Prostate gland (tissue), 2 donors: Measurements from ENCODE around the gene PKP4. TPM values are rescaled to one million over a fixed set of nuclear protein-coding genes. Genes with fewer than 3 reads are reported as not detected.
"Not testable (repeated sequence)": the region's sequence is repeated elsewhere in the genome, so short reads cannot be mapped to it uniquely, and the experiment has no call there.

Source experiments
- DNase-seq: peaks from one replicate; pipeline ENCODE4 v3.0.0-alpha.2; 2019; ENCODE audit warnings: low spot score
- H3K27ac ChIP-seq, 2 donors: fragments of 200-600 bp; sonication (generic); 2 replicates each; pipeline ENCODE4 v1.5.1; 2017 to 2019
- H3K27me3 ChIP-seq: fragments of 200-600 bp; sonication (generic); replicated peaks from 2 replicates; pipeline ENCODE4 v1.5.1; 2019; ENCODE audit not compliant: insufficient read depth
- H3K36me3 ChIP-seq, 2 donors: fragments of 200-600 bp; sonication (generic); 1 replicate in 1 of 2; 2 replicates in 1 of 2; pipeline versions ENCODE4 v1.5.1 to v1.8.1; 2017 to 2019
- H3K4me1 ChIP-seq: fragments of 200-600 bp; sonication (generic); replicated peaks from 2 replicates; pipeline ENCODE4 v1.5.1; 2019
- H3K4me3 ChIP-seq, 2 donors: fragments of 200-600 bp; sonication (generic); 2 replicates each; pipeline ENCODE4 v1.5.1; 2017 to 2019
- H3K9me3 ChIP-seq: fragments of 200-600 bp; sonication (generic); 2 replicates; pipeline ENCODE4 v1.5.1; 2017
- CTCF ChIP-seq, 4 experiments: fragments of 200-600 bp in 2 of 4; fragments of 450-650 bp in 2 of 4; sonication (generic) in 2 of 4; IDR thresholded peaks; 1 replicate in 3 of 4; 2 replicates in 1 of 4; pipeline ENCODE4 v1.5.1; 2016 to 2019; ENCODE audit warnings: antibody characterized with exemption in 4 of 4, mild to moderate bottlenecking in 2 of 4, moderate library complexity in 2 of 4
- POLR2A ChIP-seq: fragments of 450-650 bp; IDR thresholded peaks from one replicate; pipeline ENCODE4 v1.6.1; 2016; ENCODE audit warnings: antibody characterized with exemption, mild to moderate bottlenecking
- POLR2AphosphoS5 ChIP-seq: sonication (generic); formaldehyde crosslinking; IDR thresholded peaks from one replicate; pipeline ENCODE4 v1.6.1; 2017; ENCODE audit warnings: antibody characterized with exemption
- WGBS: methylation state at CpG from one replicate; pipeline ENCODE4 v1.1.5; 2018; 5-methylcytosine and 5-hydroxymethylcytosine counted together
- intact Hi-C: fragments of 100-400 bp; cut with DNase I; formaldehyde crosslinking; loops from one replicate; pipeline ENCODE4 v1.14.2; 2022
- total RNA-seq, 2 donors: library from RNA; depleted of rRNA; stranded (reverse); fragments of >200 nt; gene quantifications; one replicate each; pipeline ENCODE4 v1.1.0, GENCODE V29; 2016

The PKP4 gene
- total RNA-seq, 2 donors from 2014 or later = 49.0 to 57.9 TPM

GRCh38 chr2:158412206-158412605, 44.5 kb upstream of the PKP4 start:
- H3K4me1 ChIP-seq = no peaks in the 10 kb centered on the region
- intact Hi-C loops = no loop called here
- no peaks in the 10 kb centered on the region for H3K27me3 ChIP-seq
- TF ChIP-seq POLR2AphosphoS5 = no peak
- no peak for TF ChIP-seq POLR2A
- TF ChIP-seq CTCF (IDR thresholded peaks at IDR 0.05) = no peak
- no peaks in the 10 kb centered on the region for H3K9me3 ChIP-seq
- no peak overlapping the region for H3K4me3 ChIP-seq
- no peaks in the 10 kb centered on the region for H3K36me3 ChIP-seq
- WGBS = 77% methylated on average over 3 of the region's 3 CpGs
- no peak overlapping the region for H3K27ac ChIP-seq
- no peak for DNase-seq

GRCh38 chr2:158413581-158413980, 43.2 kb upstream of the PKP4 start:
- Histone ChIP-seq H3K36me3 (no peaks in the 10 kb centered on the region), H3K4me3 (no peak overlapping the region), H3K4me1 (no peaks in the 10 kb centered on the region), H3K27me3 (no peaks in the 10 kb centered on the region), H3K27ac (no peak overlapping the region), H3K9me3 (no peaks in the 10 kb centered on the region)
- no peak for DNase-seq
- TF ChIP-seq CTCF (IDR thresholded peaks at IDR 0.05) (no peak), POLR2A (no peak), POLR2AphosphoS5 (no peak)
- WGBS = 58% methylated on average over 2 of the region's 2 CpGs
- intact Hi-C loops = no loop called here

GRCh38 chr2:158414538-158414937, 42.2 kb upstream of the PKP4 start:
- H3K9me3 ChIP-seq = no peaks in the 10 kb centered on the region
- intact Hi-C loops = no loop called here
- H3K4me1 ChIP-seq = no peaks in the 10 kb centered on the region
- DNase-seq = no peak
- WGBS = 88% methylated on average over 1 of the region's 1 CpG
- no peak overlapping the region for H3K27ac ChIP-seq
- no peaks in the 10 kb centered on the region for H3K27me3 ChIP-seq
- TF ChIP-seq POLR2A = no peak
- TF ChIP-seq POLR2AphosphoS5 = no peak
- TF ChIP-seq CTCF (IDR thresholded peaks at IDR 0.05) = no peak
- H3K36me3 ChIP-seq = no peaks in the 10 kb centered on the region
- H3K4me3 ChIP-seq = no peak overlapping the region

- no peaks in the 10 kb centered on the region for H3K27me3 ChIP-seq
- H3K4me3 ChIP-seq = no peak overlapping the region
- intact Hi-C loops = no loop called here
- TF ChIP-seq POLR2AphosphoS5 = no peak
- no peak for TF ChIP-seq POLR2A
- no peak for TF ChIP-seq CTCF (IDR thresholded peaks at IDR 0.05)
- no peak for DNase-seq
- H3K36me3 ChIP-seq = no peaks in the 10 kb centered on the region
- H3K9me3 ChIP-seq = no peaks in the 10 kb centered on the region
- no peak overlapping the region for H3K27ac ChIP-seq
- H3K4me1 ChIP-seq = no peaks in the 10 kb centered on the region
These were observed 24.6 kb upstream of the PKP4 start for GRCh38 chr2:158432117-158432516.

GRCh38 chr2:158433716-158434115, 23.0 kb upstream of the PKP4 start:
- DNase-seq, H3K4me1 ChIP-seq, H3K4me3 ChIP-seq, H3K36me3 ChIP-seq, H3K27ac ChIP-seq, intact Hi-C loops, H3K9me3 ChIP-seq, H3K27me3 ChIP-seq: not testable (repeated sequence)
- 90% methylated on average over 13 of the region's 13 CpGs for WGBS

- intact Hi-C loops, DNase-seq, H3K36me3 ChIP-seq, H3K27ac ChIP-seq, H3K9me3 ChIP-seq, H3K4me3 ChIP-seq, H3K27me3 ChIP-seq, H3K4me1 ChIP-seq: not testable (repeated sequence)
- 94% methylated on average over 4 of the region's 4 CpGs for WGBS
These were observed 17.7 kb upstream of the PKP4 start for GRCh38 chr2:158439062-158439461.
